ENCODE data around the gene VCX. TPM values are rescaled to one million over a fixed set of nuclear protein-coding genes. Genes with fewer than 3 reads are reported as not detected.

The VCX gene
- total RNA-seq (2022; extraction: Qiagen RNA extraction): not detected in 5 replicates

DNA sequence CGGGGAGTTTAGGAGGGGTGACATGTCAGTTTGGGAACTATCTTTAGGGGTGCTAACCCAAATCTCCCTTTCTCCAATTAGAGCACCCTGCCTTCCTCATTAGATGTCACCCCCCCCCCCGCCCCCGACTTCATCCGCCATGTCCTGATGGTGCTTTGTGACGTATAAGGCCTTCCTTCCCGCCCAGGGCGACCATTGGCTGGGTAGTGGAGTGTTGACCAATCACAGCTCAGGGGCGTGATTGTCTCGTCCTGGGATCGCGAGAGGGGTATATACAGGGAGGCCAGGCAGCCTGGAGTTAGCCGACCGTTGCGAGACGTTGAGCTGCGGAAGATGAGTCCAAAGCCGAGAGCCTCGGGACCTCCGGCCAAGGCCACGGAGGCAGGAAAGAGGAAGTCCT lies at the start of gene VCX:
Gene VCX, plus strand, starts transcription at position 301 of the 400 bp plus-strand sequence. Its CDS starts 33 bp downstream, at position 334.

Other genes starting within 250 kb of the VCX start
- 10.1 to 13.0 TPM (median 11.6 TPM) in 5 replicates for gene PNPLA4, start 84.2 kb downstream of the VCX start, total RNA-seq (2022; extraction: Qiagen RNA extraction)